GM18861 (cell line): ENCODE results near the gene NLRC5.
"Not testable (repeated sequence)": the region's sequence is repeated elsewhere in the genome, so short reads cannot be mapped to it uniquely, and the experiment has no call there.

Source experiments
- ATAC-seq: cut with Tn5 transposase; IDR thresholded peaks from one replicate; pipeline ENCODE4 v1.9.1; 2021; ENCODE audit not compliant: unreplicated experiment

The NLRC5 gene

GRCh38 chr16:56980792-56981724 is 8.3 kb upstream of the NLRC5 start:
- peak; percentile 46 for ATAC-seq

GRCh38 chr16:56981729-56982271 is 7.6 kb upstream of the NLRC5 start:
- ATAC-seq: no peak

- ATAC-seq: no peak
Observed at GRCh38 chr16:56982695-56983094, 6.7 kb upstream of the NLRC5 start.

- ATAC-seq: no peak
Observed at GRCh38 chr16:56983211-56983751, 6.1 kb upstream of the NLRC5 start.

GRCh38 chr16:56984639-56985038 is 4.7 kb upstream of the NLRC5 start:
- no peak for ATAC-seq

GRCh38 chr16:56985288-56985961 is 3.9 kb upstream of the NLRC5 start:
- ATAC-seq: no peak

- ATAC-seq: no peak
Observed at GRCh38 chr16:56985962-56986360, 3.4 kb upstream of the NLRC5 start.

- ATAC-seq: no peak
Observed at GRCh38 chr16:56986361-56986760, 3.0 kb upstream of the NLRC5 start.

GRCh38 chr16:56986908-56987307 is 2.4 kb upstream of the NLRC5 start:
- ATAC-seq: not testable (repeated sequence)

GRCh38 chr16:56987692-56988091 is 1.7 kb upstream of the NLRC5 start:
- no peak for ATAC-seq

- no peak for ATAC-seq
Observed at GRCh38 chr16:56988161-56988947, 1.0 kb upstream of the NLRC5 start.

- no peak for ATAC-seq
Observed at GRCh38 chr16:56989988-56990387, 631 bp downstream of the NLRC5 start.

GRCh38 chr16:56990407-56991286 is 1.3 kb downstream of the NLRC5 start:
- no peak for ATAC-seq

GRCh38 chr16:56992431-56992830 is 3.1 kb downstream of the NLRC5 start:
- not testable (repeated sequence) for ATAC-seq

- ATAC-seq: no peak
Observed at GRCh38 chr16:56993204-56993603, 3.8 kb downstream of the NLRC5 start.

- no peak for ATAC-seq
Observed at GRCh38 chr16:56994311-56994710, 5.0 kb downstream of the NLRC5 start.

GRCh38 chr16:56995136-56995805 is 5.9 kb downstream of the NLRC5 start:
- no peak for ATAC-seq

- no peak for ATAC-seq
Observed at GRCh38 chr16:56997264-56997663, 7.9 kb downstream of the NLRC5 start.

- no peak for ATAC-seq
Observed at GRCh38 chr16:56997931-56998330, 8.6 kb downstream of the NLRC5 start.
